K562 (cell line): Measurements from ENCODE around the gene MYL3. TPM values are rescaled to one million over a fixed set of nuclear protein-coding genes. Genes with fewer than 3 reads are reported as not detected.

ENCODE experiments used
- ATAC-seq: fragments of 200-7000 bp; cut with Tn5 transposase; 3 replicates; pipeline ENCODE4 v1.9.1; 2020; ENCODE audit warnings: moderate library complexity
- BruUV-seq: library from RNA; stranded (reverse); fragments of 400-500 nt; replicated peaks from 2 replicates; lab custom pipeline; 2021; lab: Mats Ljungman, UMichigan
- CTCF ChIA-PET: fragments of 300-600 bp; formaldehyde crosslinking; extraction: SDS; loops from one replicate; lab custom pipeline; 2021; ENCODE audit warnings: low intra/inter-chr PET ratio; lab: Yijun Ruan, JAX
- POLR2A ChIA-PET: fragments of 300-600, 350-650 bp; sonication (Branson Sonifier 250); formaldehyde crosslinking; extraction: SDS; loops from one replicate; lab custom pipeline; 2021; ENCODE audit warnings: antibody characterized with exemption, inconsistent platforms; lab: Yijun Ruan, JAX
- DNase-seq, 4 experiments: peaks; one replicate each; pipeline versions ENCODE4 v3.0.0 to v3.0.0-alpha.2; 2011 to 2018; ENCODE audit warnings: low spot score in 3 of 4, mixed read lengths in 3 of 4; ENCODE audit errors: extremely low read depth in 1 of 4
- FAIRE-seq: peaks from 2 replicates; lab custom pipeline; 2011; peaks lifted over from hg19 to GRCh38; lab: Jason Lieb, UNC
- H2AFZ ChIP-seq: 2 replicates; pipeline ENCODE4 v1.6.0; 2011; ENCODE audit warnings: low read depth, low read length, control low read depth, inconsistent platforms
- H3K27ac ChIP-seq: fragments of 200-600 bp; 3 replicates; pipeline ENCODE4 v1.8.0; 2011; ENCODE audit warnings: low read depth, mild to moderate bottlenecking, control low read depth, inconsistent platforms, low read length, moderate library complexity, mixed read lengths; ENCODE audit errors: extremely low read depth
- H3K27me3 ChIP-seq, 2 experiments: fragments of 300-600 bp in 1 of 2; 2 replicates in 1 of 2; 3 replicates in 1 of 2; pipeline versions ENCODE4 v1.6.0 to v1.8.0; 2011; ENCODE audit warnings: inconsistent platforms in 2 of 2, low read length in 2 of 2, mild to moderate bottlenecking in 1 of 2, mixed read lengths in 1 of 2, moderate library complexity in 1 of 2; ENCODE audit not compliant: control insufficient read depth in 2 of 2, insufficient read depth in 2 of 2
- H3K36me3 ChIP-seq: fragments of 300-600 bp; 3 replicates; pipeline ENCODE4 v1.8.0; 2011; ENCODE audit warnings: mild to moderate bottlenecking, low read length, inconsistent platforms; ENCODE audit not compliant: control insufficient read depth, insufficient read depth
- H3K4me1 ChIP-seq, 2 experiments: fragments of 200-600 bp in 1 of 2; replicated peaks in 1 of 2; 2 replicates in 1 of 2; 3 replicates in 1 of 2; pipeline versions ENCODE4 v1.5.1 to v1.8.0; 2011; ENCODE audit warnings: inconsistent platforms in 2 of 2, low read length in 2 of 2, mild to moderate bottlenecking in 1 of 2, mixed read lengths in 1 of 2, moderate library complexity in 1 of 2; ENCODE audit not compliant: control insufficient read depth in 2 of 2, insufficient read depth in 2 of 2
- H3K4me2 ChIP-seq: 2 replicates; pipeline ENCODE4 v1.6.1; 2011; ENCODE audit warnings: low read length, control low read depth, inconsistent platforms, mixed read lengths; ENCODE audit not compliant: insufficient read depth
- H3K4me3 ChIP-seq: fragments of 200-600 bp; sonication (generic), shearing (Covaris generic); 2 replicates; pipeline ENCODE4 v1.5.1; 2016; ENCODE audit warnings: control low read depth, inconsistent platforms
- H3K79me2 ChIP-seq: fragments of 200-600 bp; 3 replicates; pipeline ENCODE4 v1.8.0; 2011; ENCODE audit warnings: low read length, inconsistent platforms; ENCODE audit not compliant: control insufficient read depth, insufficient read depth
- H3K9ac ChIP-seq, 2 experiments: 2 replicates each; pipeline versions ENCODE4 v1.6.0 to v1.6.1; 2011; ENCODE audit warnings: low read depth in 2 of 2, low read length in 2 of 2, control low read depth in 1 of 2, inconsistent platforms in 1 of 2, mild to moderate bottlenecking in 1 of 2, mixed read lengths in 1 of 2; ENCODE audit not compliant: insufficient read depth in 1 of 2
- H3K9me1 ChIP-seq: one replicate; pipeline ENCODE4 v1.6.0; 2011; ENCODE audit warnings: inconsistent platforms, mild to moderate bottlenecking, low read length, moderate library complexity; ENCODE audit not compliant: control insufficient read depth, insufficient read depth
- H3K9me3 ChIP-seq: replicated peaks from 2 replicates; pipeline ENCODE4 v1.5.1; 2011; ENCODE audit warnings: low read depth, low read length, inconsistent platforms; ENCODE audit not compliant: control insufficient read depth, insufficient read depth
- H4K20me1 ChIP-seq: replicated peaks from 2 replicates; pipeline ENCODE4 v1.6.1; 2011; ENCODE audit warnings: low read length, inconsistent platforms, mixed read lengths; ENCODE audit not compliant: control insufficient read depth, insufficient read depth
- BRCA1 ChIP-seq, 2 experiments: fragments of 450-650 bp in 1 of 2; sonication (generic) in 1 of 2; formaldehyde crosslinking in 1 of 2; IDR thresholded peaks; 2 replicates each; pipeline versions ENCODE4 v1.5.0 to v1.6.1; 2017 to 2020; ENCODE audit warnings: mild to moderate bottlenecking in 1 of 2, missing genetic modification reagents in 1 of 2
- CCAR2 ChIP-seq: fragments of 200-400 bp; formaldehyde crosslinking; IDR thresholded peaks from 2 replicates; pipeline ENCODE4 v1.6.1; 2017; ENCODE audit warnings: mild to moderate bottlenecking, low read depth, low read length
- KAT7 ChIP-seq: sonication (generic); formaldehyde crosslinking; IDR thresholded peaks from 2 replicates; pipeline ENCODE4 v1.8.0; 2022; ENCODE audit warnings: missing genetic modification reagents, mild to moderate bottlenecking, borderline replicate concordance
- MYC ChIP-seq, 2 experiments: fragments of 250-450 bp in 1 of 2; sonication (Bioruptor Pico) in 1 of 2; IDR thresholded peaks; 2 replicates each; pipeline versions ENCODE4 v1.5.1 to v1.6.1; 2012 to 2021; ENCODE audit warnings: low read depth in 2 of 2, borderline replicate concordance in 1 of 2, improper control_type of control experiment in 1 of 2, low read length in 1 of 2, mild to moderate bottlenecking in 1 of 2, moderate library complexity in 1 of 2
- NR3C1 ChIP-seq: sonication (generic); formaldehyde crosslinking; IDR thresholded peaks from 2 replicates; pipeline ENCODE4 v1.8.1; 2022; ENCODE audit warnings: missing genetic modification reagents
- PRMT5 ChIP-seq: sonication (generic); formaldehyde crosslinking; IDR thresholded peaks from 2 replicates; pipeline ENCODE4 v1.5.0; 2020; ENCODE audit warnings: missing genetic modification reagents
- RFX1 ChIP-seq: fragments of 450-650 bp; IDR thresholded peaks from 2 replicates; pipeline ENCODE4 v1.6.1; 2016; ENCODE audit warnings: mild to moderate bottlenecking, moderate library complexity
- RNF219 ChIP-seq: fragments of 250-450 bp; sonication (Bioruptor Pico); IDR thresholded peaks from 2 replicates; pipeline ENCODE4 v1.5.0; 2022; ENCODE audit warnings: mild to moderate bottlenecking
- SMC3 ChIP-seq: conservative IDR thresholded peaks from 2 replicates; pipeline ENCODE4 v1.6.1; 2011; ENCODE audit warnings: low read depth, low read length, improper control_type of control experiment; ENCODE audit not compliant: insufficient read depth
- TRIM28 ChIP-seq: fragments of 450-650 bp; IDR thresholded peaks from 2 replicates; pipeline ENCODE4 v1.6.1; 2017
- USF1 ChIP-seq: sonication (generic); formaldehyde crosslinking; IDR thresholded peaks from 2 replicates; pipeline ENCODE4 v1.9.0; 2022; ENCODE audit warnings: mild to moderate bottlenecking, missing genetic modification reagents
- ZNF740 ChIP-seq, 3 experiments: fragments of 200-800 bp in 1 of 3; sonication (Bioruptor generic) in 1 of 3; sonication (generic) in 1 of 3; formaldehyde crosslinking in 1 of 3; IDR thresholded peaks; 2 replicates each; pipeline versions ENCODE4 v1.6.1 to v1.8.0; 2016 to 2022; ENCODE audit warnings: mild to moderate bottlenecking in 2 of 3, missing compliant biosample characterization in 2 of 3, missing genetic modification characterization in 2 of 3, missing genetic modification reagents in 1 of 3
- ZNF766 ChIP-seq: fragments of 200-800 bp; sonication (Bioruptor generic); conservative IDR thresholded peaks from 2 replicates; pipeline ENCODE4 v1.6.1; 2016; ENCODE audit warnings: missing genetic modification characterization, missing compliant biosample characterization
- WGBS: fragments of 100-300 bp; shearing (Covaris generic); methylation state at CpG from one replicate; pipeline ENCODE4 v1.1.6; 2016; ENCODE audit warnings: low coverage, mixed read lengths; ENCODE audit not compliant: insufficient coverage; ENCODE audit errors: missing lambda C conversion rate; 5-methylcytosine and 5-hydroxymethylcytosine counted together
- in situ Hi-C: fragments of 300-500 bp; cut with MboI; formaldehyde crosslinking; loops from 4 replicates; pipeline ENCODE4 v1.15.0; 2018; ENCODE audit warnings: inconsistent platforms, mixed read lengths
- intact Hi-C: fragments of 100-400 bp; cut with micrococcal nuclease; formaldehyde crosslinking; loops from 2 replicates; pipeline ENCODE4 v1.14.2; 2022
- polyA plus RNA-seq, 8 experiments: library from polyadenylated mRNA; depleted of rRNA in 4 of 8; stranded (reverse) in 5 of 8; unstranded in 3 of 8; fragments of >200 nt; fragmentation: Nextera tagmentation in 2 of 8; fragmentation: Illumina TruSeq in 1 of 8; extraction: Ambion mirVana in 2 of 8; extraction: Trizol in 1 of 8; gene quantifications; 2 replicates each; pipeline versions ENCODE4 v1.2.1 to v1.2.3, GENCODE V29; 2011 to 2014; ENCODE audit warnings: inconsistent platforms in 1 of 8, missing spikeins in 1 of 8
- total RNA-seq, 7 experiments: library from RNA; depleted of rRNA in 6 of 7; stranded (reverse); fragments of >200 nt in 6 of 7; fragmentation: Illumina TruSeq in 2 of 7; extraction: Trizol in 2 of 7; gene quantifications; 2 replicates each; pipeline versions ENCODE4 v1.2.1 to v1.2.3, GENCODE V29; 2011 to 2021; ENCODE audit warnings: low replicate concordance in 1 of 7

The MYL3 gene
- total and polyA plus RNA-seq, 9 of the 15 experiments (the other 6 are each of a cell fraction or from before 2014, with no cell fraction given) = 0.14 to 0.45 TPM; not detected in 7

- FAIRE-seq = no peak
- intact Hi-C loops = no loop called here
- Histone ChIP-seq H2AFZ (no peak overlapping the region), H3K27me3 (peaks cover 5 to 47% of the 10 kb centered on the region in 2 experiments; a peak in 2 of 5 replicates), H3K9me1 (no peaks in the 10 kb centered on the region), H3K79me2 (no peaks in the 10 kb centered on the region), H3K9ac (no peak overlapping the region), H3K27ac (no peak overlapping the region), H3K4me3 (no peak overlapping the region), H4K20me1 (peaks cover 10% of the 10 kb centered on the region), H3K36me3 (no peaks in the 10 kb centered on the region), H3K9me3 (no peaks in the 10 kb centered on the region), H3K4me2 (no peak overlapping the region), H3K4me1 (peaks cover 0 to 46% of the 10 kb centered on the region in 2 experiments; a peak in 3 of 5 replicates)
- no TSS peak for BruUV-seq
- CTCF ChIA-PET = no interaction called here
- 20% methylated on average over 15 of the region's 15 CpGs for WGBS
- POLR2A ChIA-PET = interaction anchor here (0.5 kb wide), 1 partner anchor 27 kb away, joined by 4 read pairs; no protein-coding TSS in a partner anchor
- ATAC-seq = no peak
- TF ChIP-seq BRCA1 (IDR thresholded peaks at IDR 0.05) (no peak), BRCA1 (CRISPR knock-in tag; IDR thresholded peaks at IDR 0.05) (no peak), TRIM28 (no peak), CCAR2 (no peak), ZNF766 (CRISPR knock-in tag) (no peak), RFX1 (no peak), RNF219 (CRISPR knock-in tag) (no peak), MYC (IDR thresholded peaks at IDR 0.05; ENCODE audit: low read depth, low read length) (no peak), MYC (CRISPR knock-in tag; IDR thresholded peaks at IDR 0.05; ENCODE audit: borderline replicate concordance, low read depth) (no peak), PRMT5 (no peak), KAT7 (no peak), USF1 (CRISPR knock-in tag) (no peak), NR3C1 (CRISPR knock-in tag) (no peak), SMC3 (no peak), ZNF740 (CRISPR knock-in tag; IDR thresholded peaks at IDR 0.05) (no peak), ZNF740 (tag; IDR thresholded peaks at IDR 0.05) (no peak)
- in situ Hi-C loops = no loop called here
- no peak for DNase-seq
Observed at GRCh38 chr3:46902188-46902631, 39.0 kb upstream of the MYL3 start.
